ENCODE results near the gene SLC25A41. TPM values are rescaled to one million over a fixed set of nuclear protein-coding genes. Genes with fewer than 3 reads are reported as not detected.
"Not testable (repeated sequence)": the region's sequence is repeated elsewhere in the genome, so short reads cannot be mapped to it uniquely, and the experiment has no call there.

The SLC25A41 gene
- total and polyA plus RNA-seq, 2 donors (not counting 1 experiment from before 2014, with no cell fraction given) = 0.30 to 0.48 TPM

DNA sequence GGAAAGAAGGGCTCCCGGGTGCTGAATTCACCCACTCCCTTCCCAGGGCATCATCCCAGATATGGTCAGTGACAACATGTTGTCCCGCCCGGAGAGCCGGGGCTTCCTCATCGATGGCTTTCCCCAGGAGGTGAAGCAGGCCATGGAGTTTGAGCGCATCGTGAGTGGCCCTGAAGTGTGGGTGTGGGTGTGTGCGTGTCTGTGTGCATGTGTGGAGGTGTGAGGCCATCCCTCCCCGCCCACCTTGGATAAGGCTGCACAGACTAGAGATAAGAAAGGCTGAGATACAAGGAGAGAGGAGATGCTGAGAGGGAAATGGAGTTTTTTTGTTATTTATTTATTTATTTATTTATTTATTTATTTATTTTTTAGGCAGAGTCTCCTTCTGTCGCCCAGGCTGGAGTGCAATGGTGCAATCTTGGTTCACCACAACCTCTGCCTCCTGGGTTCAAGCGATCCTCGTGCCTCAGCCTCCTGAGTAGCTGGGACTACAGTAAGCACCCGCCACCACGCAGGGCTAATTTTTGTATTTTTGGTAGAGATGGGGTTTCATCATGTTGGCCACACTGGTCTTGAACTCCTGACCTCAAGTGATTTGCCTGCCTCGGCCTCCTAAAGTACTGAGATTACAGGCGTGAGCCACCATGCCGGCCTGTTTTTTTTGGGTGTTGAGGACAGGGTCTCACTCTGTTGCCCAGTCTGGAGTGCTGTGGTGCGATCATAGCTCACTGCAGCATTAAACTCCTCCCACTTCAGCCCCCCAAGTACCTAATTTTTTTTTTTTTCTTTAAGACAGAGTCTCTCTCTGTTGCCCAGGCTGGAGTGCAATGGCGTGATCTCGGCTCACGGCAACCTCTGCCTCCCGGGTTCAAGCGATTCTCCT, 33.3 kb downstream of the SLC25A41 start:
- H3K4me3 ChIP-seq (ENCODE audit: control extremely low read depth in 1 of 5, extremely low read depth in 1 of 5, insufficient read depth in 1 of 5, low read depth in 2 of 5, low read length in 4 of 5); H3K4me2 ChIP-seq (replicated peaks; ENCODE audit: low read depth, low read length, poor library complexity, severe bottlenecking); H3K27ac ChIP-seq (ENCODE audit: low read length in 2 of 2); H3K4me1 Mint-ChIP-seq; H3K27me3 ChIP-seq (replicated peaks in 1 of 4; ENCODE audit: control extremely low read depth in 1 of 4, control insufficient read depth in 3 of 4, insufficient read depth in 4 of 4, low read length in 3 of 4); H3K36me3 ChIP-seq (replicated peaks in 1 of 2; ENCODE audit: control extremely low read depth in 1 of 2, control insufficient read depth in 1 of 2, extremely low read depth in 1 of 2, insufficient read depth in 2 of 2, low read length in 1 of 2); H4K20me1 ChIP-seq (ENCODE audit: control insufficient read depth, insufficient read depth, low read length, poor library complexity, severe bottlenecking); DNase-seq; H3K9ac ChIP-seq (ENCODE audit: low read length); H3K4me3 Mint-ChIP-seq; ATAC-seq (ENCODE audit: low read depth); H2AFZ ChIP-seq (ENCODE audit: insufficient read depth, low read depth, low read length, poor library complexity, severe bottlenecking); H3K9me3 Mint-ChIP-seq (ENCODE audit: insufficient read depth); H3K4me1 ChIP-seq (ENCODE audit: control insufficient read depth in 2 of 2, insufficient read depth in 2 of 2, low read length in 2 of 2); H3K27me3 Mint-ChIP-seq; H3K9me3 ChIP-seq (ENCODE audit: control extremely low read depth in 1 of 3, control insufficient read depth in 2 of 3, insufficient read depth in 1 of 3, low read length in 2 of 3); CTCF ChIA-PET; H3K79me2 ChIP-seq (ENCODE audit: control insufficient read depth, insufficient read depth, low read length); intact Hi-C loops (cut with micrococcal nuclease); H3K27ac Mint-ChIP-seq: not testable (repeated sequence)
- WGBS (ENCODE audit: insufficient coverage) = 87% methylated on average over 13 of the region's 23 CpGs
- POLR2A ChIA-PET = interaction anchor here (0.6 kb wide), 1 partner anchor 436 kb away, joined by 6 read pairs; no protein-coding TSS in a partner anchor

DNA sequence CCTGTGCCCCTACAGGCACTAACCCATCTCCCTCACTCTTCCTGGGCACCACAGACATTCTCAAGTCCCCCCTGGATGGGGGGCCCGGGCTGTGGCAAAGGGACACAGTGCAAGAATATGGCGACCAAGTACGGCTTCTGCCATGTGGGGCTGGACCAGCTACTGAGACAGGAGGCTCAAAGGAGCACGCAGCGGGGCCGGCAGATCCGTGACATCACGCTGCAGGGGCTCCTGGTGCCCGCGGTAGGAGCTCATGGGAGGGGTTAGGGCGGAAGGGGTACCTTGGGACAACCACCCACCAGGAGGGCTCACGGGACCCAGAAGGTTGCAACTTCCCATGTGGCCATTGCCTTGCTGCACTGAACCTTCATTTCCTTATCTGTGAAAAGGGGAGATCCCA, 37.3 kb downstream of the SLC25A41 start:
- H3K9me3 Mint-ChIP-seq (ENCODE audit: insufficient read depth) = no peaks in the 10 kb centered on the region
- Histone ChIP-seq H3K4me3 (ENCODE audit: control extremely low read depth in 1 of 5, extremely low read depth in 1 of 5, insufficient read depth in 1 of 5, low read depth in 2 of 5, low read length in 4 of 5) (no peak overlapping the region), H3K27me3 (replicated peaks in 1 of 4; ENCODE audit: control extremely low read depth in 1 of 4, control insufficient read depth in 3 of 4, insufficient read depth in 4 of 4, low read length in 3 of 4) (no peaks in the 10 kb centered on the region), H3K9me3 (ENCODE audit: control extremely low read depth in 1 of 3, control insufficient read depth in 2 of 3, insufficient read depth in 1 of 3, low read length in 2 of 3) (no peaks in the 10 kb centered on the region), H4K20me1 (ENCODE audit: control insufficient read depth, insufficient read depth, low read length, poor library complexity, severe bottlenecking) (no peaks in the 10 kb centered on the region), H3K4me1 (ENCODE audit: control insufficient read depth in 2 of 2, insufficient read depth in 2 of 2, low read length in 2 of 2) (peaks cover 15 to 16% of the 10 kb centered on the region in 2 donors), H2AFZ (ENCODE audit: insufficient read depth, low read depth, low read length, poor library complexity, severe bottlenecking) (no peak overlapping the region), H3K27ac (ENCODE audit: low read length in 2 of 2) (no peak overlapping the region), H3K36me3 (replicated peaks in 1 of 2; ENCODE audit: control extremely low read depth in 1 of 2, control insufficient read depth in 1 of 2, extremely low read depth in 1 of 2, insufficient read depth in 2 of 2, low read length in 1 of 2) (no peaks in the 10 kb centered on the region), H3K9ac (ENCODE audit: low read length) (no peak overlapping the region), H3K79me2 (ENCODE audit: control insufficient read depth, insufficient read depth, low read length) (peaks cover 16% of the 10 kb centered on the region), H3K4me2 (replicated peaks; ENCODE audit: low read depth, low read length, poor library complexity, severe bottlenecking) (no peak overlapping the region)
- ATAC-seq (ENCODE audit: low read depth) (no peak), DNase-seq (no peak)
- POLR2A ChIA-PET = no interaction called here
- CTCF ChIA-PET = no interaction called here
- intact Hi-C loops (cut with micrococcal nuclease) = no loop called here
- no peaks in the 10 kb centered on the region for H3K27me3 Mint-ChIP-seq
- H3K4me1 Mint-ChIP-seq = peaks cover 22% of the 10 kb centered on the region
- 97% methylated on average over 12 of the region's 12 CpGs for WGBS (ENCODE audit: insufficient coverage)
- H3K27ac Mint-ChIP-seq = no peak overlapping the region
- TF ChIP-seq EZH2 (IDR thresholded peaks at IDR 0.05; ENCODE audit: borderline replicate concordance, insufficient read depth, low read depth, low read length, poor library complexity, severe bottlenecking) (no peak), CTCF (IDR thresholded peaks at IDR 0.05) (no peak)
- no peak overlapping the region for H3K4me3 Mint-ChIP-seq

Measured in B cell (primary cell).